ENCODE measurements around the gene CNDP2.

DNA sequence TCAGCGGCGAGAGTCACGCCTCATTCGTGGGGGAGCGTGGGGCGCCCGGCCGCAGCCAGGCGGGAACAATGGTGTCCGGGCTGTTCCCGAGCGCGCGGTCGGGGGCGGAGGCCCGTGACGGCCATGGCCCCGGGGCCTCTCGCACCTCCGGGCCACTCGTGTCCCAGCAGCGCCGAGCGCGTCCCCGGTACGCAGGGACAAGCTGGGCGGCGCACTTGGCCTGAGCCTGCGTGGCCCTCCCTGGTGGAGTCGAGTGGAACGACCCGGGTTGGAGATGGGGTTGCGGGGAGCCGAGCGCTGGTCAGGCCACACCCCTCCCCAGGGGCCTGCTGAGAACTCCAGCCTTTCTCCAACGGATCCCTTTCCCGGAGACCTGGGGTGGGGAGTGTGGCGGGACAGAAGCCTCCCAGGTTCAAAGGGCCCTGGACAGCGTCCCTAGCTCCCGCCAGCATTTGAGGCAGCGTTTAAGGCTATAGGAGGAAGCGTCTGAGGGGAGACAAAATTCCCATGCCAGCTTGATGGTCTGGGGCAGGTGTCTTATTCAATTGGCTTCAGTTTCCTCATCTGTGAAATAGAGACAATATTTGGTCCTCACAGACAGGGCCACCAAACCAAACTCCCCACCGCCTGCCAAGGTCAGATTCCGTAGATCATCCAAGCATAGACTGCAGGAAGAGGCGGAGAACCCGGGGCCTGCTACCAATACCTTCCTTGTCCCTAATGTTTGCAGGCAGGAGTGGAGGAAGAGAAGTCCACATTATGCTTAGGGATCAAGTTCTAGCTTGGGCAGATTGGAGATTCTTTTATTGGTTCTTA lies 553 bp downstream of the CNDP2 start:
- TF ChIP-seq, protein P1, sequence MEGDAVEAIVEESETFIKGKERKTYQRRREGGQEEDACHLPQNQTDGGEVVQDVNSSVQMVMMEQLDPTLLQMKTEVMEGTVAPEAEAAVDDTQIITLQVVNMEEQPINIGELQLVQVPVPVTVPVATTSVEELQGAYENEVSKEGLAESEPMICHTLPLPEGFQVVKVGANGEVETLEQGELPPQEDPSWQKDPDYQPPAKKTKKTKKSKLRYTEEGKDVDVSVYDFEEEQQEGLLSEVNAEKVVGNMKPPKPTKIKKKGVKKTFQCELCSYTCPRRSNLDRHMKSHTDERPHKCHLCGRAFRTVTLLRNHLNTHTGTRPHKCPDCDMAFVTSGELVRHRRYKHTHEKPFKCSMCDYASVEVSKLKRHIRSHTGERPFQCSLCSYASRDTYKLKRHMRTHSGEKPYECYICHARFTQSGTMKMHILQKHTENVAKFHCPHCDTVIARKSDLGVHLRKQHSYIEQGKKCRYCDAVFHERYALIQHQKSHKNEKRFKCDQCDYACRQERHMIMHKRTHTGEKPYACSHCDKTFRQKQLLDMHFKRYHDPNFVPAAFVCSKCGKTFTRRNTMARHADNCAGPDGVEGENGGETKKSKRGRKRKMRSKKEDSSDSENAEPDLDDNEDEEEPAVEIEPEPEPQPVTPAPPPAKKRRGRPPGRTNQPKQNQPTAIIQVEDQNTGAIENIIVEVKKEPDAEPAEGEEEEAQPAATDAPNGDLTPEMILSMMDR (IDR thresholded peaks at IDR 0.05): peak; percentile 25
- no peak for TF ChIP-seq ZFX (IDR thresholded peaks at IDR 0.05; ENCODE audit: borderline replicate concordance)

All from 22Rv1 (cell line).